HEK293T (cell line): ENCODE measurements around the gene MEF2B.

ENCODE experiments used
- ARNT ChIP-seq: fragments of 450-650 bp; IDR thresholded peaks from 2 replicates; pipeline ENCODE4 v1.6.1; 2017; ENCODE audit warnings: mild to moderate bottlenecking
- FOXM1 ChIP-seq: fragments of 450-650 bp; IDR thresholded peaks from 2 replicates; pipeline ENCODE4 v1.6.1; 2017; ENCODE audit warnings: mild to moderate bottlenecking, borderline replicate concordance
- HDGF ChIP-seq: fragments of 450-650 bp; IDR thresholded peaks from 2 replicates; pipeline ENCODE4 v1.6.1; 2017; ENCODE audit warnings: antibody characterized with exemption, borderline replicate concordance
- L3MBTL2 ChIP-seq: fragments of 450-650 bp; conservative IDR thresholded peaks from 2 replicates; pipeline ENCODE4 v1.6.1; 2016; ENCODE audit warnings: mild to moderate bottlenecking
- SP1 ChIP-seq: fragments of 450-650 bp; IDR thresholded peaks from 2 replicates; pipeline ENCODE4 v1.6.1; 2017
- SUZ12 ChIP-seq: fragments of 450-650 bp; IDR thresholded peaks from 2 replicates; pipeline ENCODE4 v1.6.1; 2016; ENCODE audit warnings: mild to moderate bottlenecking

DNA sequence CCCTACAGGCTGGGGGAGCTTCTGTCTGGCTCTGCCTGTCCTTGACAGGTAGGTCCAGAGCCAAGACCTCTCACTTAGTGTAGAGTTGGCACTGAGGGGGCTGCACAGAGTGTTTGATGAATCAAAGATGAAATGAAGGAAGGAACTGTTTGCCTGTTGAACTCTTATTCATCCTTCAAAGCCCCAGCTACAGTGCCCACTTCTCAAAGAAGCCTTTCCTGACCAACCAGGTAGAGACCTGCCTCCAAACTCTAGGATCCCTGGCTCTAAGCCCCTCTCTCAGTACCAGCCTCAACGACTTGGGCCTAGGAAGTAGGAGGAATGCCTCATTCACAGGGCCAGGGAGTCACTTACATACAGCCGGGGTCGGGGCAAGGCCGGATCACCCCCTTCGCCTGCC is 22.7 kb downstream of the MEF2B start:
- TF ChIP-seq HDGF (no peak), FOXM1 (no peak), L3MBTL2 (no peak), SP1 (no peak), SUZ12 (no peak), ARNT (no peak)
